MM.1S (cell line): ENCODE measurements around the gene ITGA3.

ENCODE experiments used
- CTCF ChIP-seq: fragments of 300-600 bp; sonication (generic); IDR thresholded peaks from 2 replicates; pipeline ENCODE4 v1.5.1; 2016; ENCODE audit warnings: antibody characterized with exemption, low read length, mixed read lengths
- EZH2 ChIP-seq: fragments of 300-600 bp; sonication (generic); optimal IDR thresholded peaks from 2 replicates; pipeline ENCODE3; 2017; ENCODE audit warnings: low read depth, mild to moderate bottlenecking, antibody characterized with exemption, low read length, mixed read lengths

- no peak for TF ChIP-seq CTCF
- no peak for TF ChIP-seq EZH2
Measured at GRCh38 chr17:50023520-50023919, 32.4 kb upstream of the ITGA3 start.
